ENCODE measurements around the gene RAB8A.
"Not testable (repeated sequence)": the region's sequence is repeated elsewhere in the genome, so short reads cannot be mapped to it uniquely, and the experiment has no call there.

Gene RAB8A

DNA sequence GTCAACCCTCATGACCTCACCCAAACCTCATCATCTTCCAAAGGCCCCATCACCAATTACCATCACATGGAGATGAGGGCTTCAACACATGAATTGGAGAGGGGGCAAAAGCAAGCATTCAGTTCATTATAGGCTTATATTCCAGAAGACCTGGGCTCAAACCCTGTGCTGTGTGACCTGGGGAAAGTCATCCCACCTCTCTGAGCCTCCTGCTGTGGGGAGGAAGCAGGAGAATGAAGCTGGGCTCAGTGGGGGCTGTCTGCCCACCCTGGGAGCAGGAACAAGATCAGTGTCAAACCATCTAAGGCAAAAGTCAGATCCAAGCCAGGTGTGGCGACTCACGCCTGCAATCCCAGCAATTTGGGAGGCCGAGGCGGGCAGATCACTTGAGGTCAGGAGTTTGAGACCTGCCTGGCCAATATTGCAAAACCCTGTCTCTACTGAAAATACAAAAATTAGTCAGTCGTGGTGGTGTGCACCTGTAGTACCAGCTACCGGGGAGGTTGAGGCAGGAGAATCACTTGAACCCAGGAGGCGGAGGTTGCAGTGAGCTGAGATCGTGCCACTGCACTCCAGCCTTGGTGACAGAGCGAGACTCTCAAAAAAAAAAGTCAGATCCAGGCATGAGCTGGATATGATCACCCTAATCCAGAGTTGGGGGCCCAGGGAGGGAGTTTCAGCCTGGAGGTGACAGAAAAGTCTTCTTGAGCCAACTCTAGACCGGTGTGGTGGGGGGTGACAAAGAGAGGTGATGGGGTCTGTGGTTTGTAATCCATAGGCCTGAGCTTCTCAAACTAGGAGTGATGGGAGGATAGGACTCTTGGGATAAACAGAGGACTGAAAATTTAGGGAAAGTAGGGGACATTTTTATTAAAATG is 37.0 kb upstream of the RAB8A start:
- DNase-seq = no peak
- H3K27me3 Mint-ChIP-seq = no peaks in the 10 kb centered on the region
- peaks cover 25 to 50% of the 10 kb centered on the region in 2 donors for H3K4me1 Mint-ChIP-seq
- no peak for ATAC-seq (replicated peaks)
- H3K4me3 Mint-ChIP-seq = peak overlapping the region; percentile 91 to 97
- no peaks in the 10 kb centered on the region for H3K9me3 Mint-ChIP-seq
- peak overlapping the region; percentile 99 for H3K27ac Mint-ChIP-seq
- peaks cover 22 to 25% of the 10 kb centered on the region in 2 donors for H3K36me3 Mint-ChIP-seq

DNA sequence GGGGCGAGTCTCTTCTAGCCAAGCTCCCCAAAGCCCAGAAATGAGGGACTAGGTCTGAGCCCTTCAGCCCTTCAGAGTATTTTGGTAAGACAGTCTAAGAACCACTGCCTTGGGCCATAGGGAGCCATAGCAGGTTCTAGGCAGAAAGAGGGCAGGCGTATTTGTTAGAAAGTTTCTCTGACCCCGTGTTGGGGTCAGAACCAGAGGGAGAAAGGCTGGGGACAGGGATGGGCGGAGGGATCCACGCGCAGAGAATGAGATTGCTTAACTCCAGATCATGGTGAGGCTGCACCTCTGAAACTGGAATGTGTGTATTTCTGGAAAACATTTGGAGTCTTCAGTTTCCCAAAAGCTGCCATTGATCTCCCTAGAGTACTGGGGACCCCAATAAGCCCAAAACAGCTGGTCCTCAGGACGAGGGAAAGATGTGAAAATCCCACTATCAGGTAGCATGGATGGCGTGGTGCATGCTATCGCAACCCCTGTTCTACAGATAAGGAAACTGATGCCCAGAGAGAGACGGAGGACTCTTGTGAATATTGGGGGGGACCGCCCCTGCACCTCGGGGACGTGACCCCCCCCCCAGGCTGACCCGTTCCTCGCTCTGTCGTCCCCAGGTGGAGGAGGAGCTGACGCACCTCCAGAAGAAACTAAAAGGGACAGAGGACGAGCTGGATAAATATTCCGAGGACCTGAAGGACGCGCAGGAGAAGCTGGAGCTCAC is 36.1 kb upstream of the RAB8A start:
- Mint-ChIP-seq H3K9me3 (no peaks in the 10 kb centered on the region), H3K27ac (peak overlapping the region; percentile 99), H3K4me3 (peak overlapping the region; percentile 91 to 97), H3K36me3 (peaks cover 27 to 31% of the 10 kb centered on the region in 2 donors), H3K27me3 (no peaks in the 10 kb centered on the region), H3K4me1 (peaks cover 28 to 59% of the 10 kb centered on the region in 2 donors)
- ATAC-seq (replicated peaks) = peak in 1 of 2 donors; percentile 2
- DNase-seq = no peak

DNA sequence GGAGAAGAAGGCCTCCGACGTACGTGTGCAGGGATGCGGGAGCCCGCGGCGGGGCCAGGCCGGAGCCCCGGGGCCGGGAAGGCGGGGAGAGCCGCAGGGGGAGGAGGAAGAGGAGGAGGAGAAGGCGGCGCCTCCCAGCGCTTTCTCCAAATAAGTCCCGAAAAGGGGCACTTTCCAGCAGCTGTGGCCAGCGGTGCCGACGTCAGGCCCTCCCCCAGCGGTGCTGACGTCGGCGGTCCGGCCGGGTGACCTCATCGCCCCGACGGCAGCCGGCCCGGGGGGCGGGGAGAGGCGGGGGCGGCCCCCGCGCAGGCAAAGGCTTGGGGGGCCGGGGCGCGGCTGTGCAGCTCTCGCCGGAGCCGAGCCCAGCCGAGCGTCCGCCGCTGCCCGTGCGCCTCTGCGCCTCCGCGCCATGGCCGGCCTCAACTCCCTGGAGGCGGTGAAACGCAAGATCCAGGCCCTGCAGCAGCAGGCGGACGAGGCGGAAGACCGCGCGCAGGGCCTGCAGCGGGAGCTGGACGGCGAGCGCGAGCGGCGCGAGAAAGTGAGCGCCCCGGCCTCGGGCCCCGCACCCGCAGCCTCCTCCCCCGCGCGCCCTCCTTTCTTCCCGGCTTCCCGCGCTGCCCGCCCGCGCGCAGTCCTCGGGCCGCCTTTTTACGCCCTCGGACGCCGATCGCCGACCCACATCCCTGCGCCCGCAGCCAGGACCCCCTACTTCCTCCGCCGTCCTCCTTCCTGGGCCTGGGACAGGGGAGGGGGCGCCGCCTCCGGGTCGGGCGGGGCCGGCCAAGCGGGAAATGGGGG is 35.3 kb upstream of the RAB8A start, which contains the start of gene TPM4:
Gene TPM4 (plus strand): TSS at position 342 of the 804 bp plus-strand sequence. CDS start 71 bp downstream, at position 413.
- Mint-ChIP-seq H3K27ac (peak within 1 kb of the TSS; percentile 99), H3K4me1 (peaks cover 29 to 67% of the 10 kb centered on the region in 2 donors), H3K4me3 (peak within 1 kb of the TSS; percentile 91 to 97), H3K27me3 (no peaks in the 10 kb centered on the region), H3K36me3 (peaks cover 33 to 38% of the 10 kb centered on the region in 2 donors), H3K9me3 (no peaks in the 10 kb centered on the region)
- ATAC-seq (replicated peaks) = peak; percentile 63 to 71
- DNase-seq = peak; percentile 86

- Mint-ChIP-seq H3K4me3 (peak overlapping the region; percentile 91 to 97), H3K27ac (peak overlapping the region; percentile 99), H3K27me3 (no peaks in the 10 kb centered on the region), H3K4me1 (peaks cover 34 to 74% of the 10 kb centered on the region in 2 donors), H3K9me3 (no peaks in the 10 kb centered on the region), H3K36me3 (peaks cover 40 to 44% of the 10 kb centered on the region in 2 donors)
- DNase-seq (peak; percentile 27), ATAC-seq (replicated peaks) (peak in 1 of 2 donors; percentile 5)
Observed at GRCh38 chr19:16076958-16077611, 34.6 kb upstream of the RAB8A start.

DNA sequence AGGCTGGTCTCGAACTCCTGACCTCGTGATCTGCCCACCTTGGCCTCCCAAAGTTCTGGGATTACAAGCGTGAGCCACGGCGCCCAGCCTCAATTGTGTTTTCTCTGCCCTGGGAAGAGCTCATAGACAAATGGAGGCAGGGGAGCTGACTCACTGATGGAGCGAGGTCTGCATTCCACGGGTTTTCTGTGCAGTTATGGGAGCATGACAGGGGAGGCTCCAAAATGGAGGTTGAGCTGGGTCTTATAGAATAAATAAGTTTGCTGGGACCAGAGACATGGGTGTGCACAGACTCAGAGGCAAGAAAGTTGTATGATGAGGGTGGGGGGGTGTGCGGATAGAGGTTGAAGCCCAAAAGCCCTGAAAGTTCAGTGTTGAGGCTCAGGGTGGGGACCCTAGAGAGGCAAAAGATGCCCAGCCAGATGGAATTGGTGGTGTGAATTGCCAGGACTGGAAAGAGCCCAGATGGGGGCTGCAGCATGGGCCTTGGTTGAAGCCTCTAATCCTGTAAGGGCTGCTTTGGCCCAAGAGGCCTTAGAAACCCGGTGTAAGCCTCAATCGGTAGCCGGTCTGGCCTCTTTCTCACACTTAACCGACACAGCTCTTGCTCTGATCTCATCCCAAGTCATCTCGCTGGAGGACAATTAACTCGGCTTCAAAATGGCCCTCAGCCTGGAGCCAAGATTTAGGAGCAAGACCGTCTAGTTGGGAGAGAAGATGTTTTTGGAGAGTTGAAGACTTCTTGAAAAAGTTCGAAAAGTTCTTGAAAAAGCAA is 33.5 kb upstream of the RAB8A start:
- H3K36me3 Mint-ChIP-seq = peaks cover 49 to 54% of the 10 kb centered on the region in 2 donors
- peak in 1 of 2 donors; percentile 4 for ATAC-seq (replicated peaks)
- H3K4me1 Mint-ChIP-seq = peaks cover 36 to 85% of the 10 kb centered on the region in 2 donors
- DNase-seq = peak; percentile 15
- H3K4me3 Mint-ChIP-seq = peak overlapping the region; percentile 91 to 97
- peak overlapping the region; percentile 99 for H3K27ac Mint-ChIP-seq
- no peaks in the 10 kb centered on the region for H3K9me3 Mint-ChIP-seq
- H3K27me3 Mint-ChIP-seq = no peaks in the 10 kb centered on the region

- H3K4me3 Mint-ChIP-seq = peak overlapping the region; percentile 91 to 97
- peaks cover 51 to 59% of the 10 kb centered on the region in 2 donors for H3K36me3 Mint-ChIP-seq
- H3K9me3 Mint-ChIP-seq = no peaks in the 10 kb centered on the region
- peak; percentile 66 to 68 for ATAC-seq (replicated peaks)
- H3K4me1 Mint-ChIP-seq = peaks cover 35 to 87% of the 10 kb centered on the region in 2 donors
- peak overlapping the region; percentile 99 for H3K27ac Mint-ChIP-seq
- H3K27me3 Mint-ChIP-seq = no peaks in the 10 kb centered on the region
- peak; percentile 67 for DNase-seq
Observed at GRCh38 chr19:16078759-16079707, 32.7 kb upstream of the RAB8A start.

DNA sequence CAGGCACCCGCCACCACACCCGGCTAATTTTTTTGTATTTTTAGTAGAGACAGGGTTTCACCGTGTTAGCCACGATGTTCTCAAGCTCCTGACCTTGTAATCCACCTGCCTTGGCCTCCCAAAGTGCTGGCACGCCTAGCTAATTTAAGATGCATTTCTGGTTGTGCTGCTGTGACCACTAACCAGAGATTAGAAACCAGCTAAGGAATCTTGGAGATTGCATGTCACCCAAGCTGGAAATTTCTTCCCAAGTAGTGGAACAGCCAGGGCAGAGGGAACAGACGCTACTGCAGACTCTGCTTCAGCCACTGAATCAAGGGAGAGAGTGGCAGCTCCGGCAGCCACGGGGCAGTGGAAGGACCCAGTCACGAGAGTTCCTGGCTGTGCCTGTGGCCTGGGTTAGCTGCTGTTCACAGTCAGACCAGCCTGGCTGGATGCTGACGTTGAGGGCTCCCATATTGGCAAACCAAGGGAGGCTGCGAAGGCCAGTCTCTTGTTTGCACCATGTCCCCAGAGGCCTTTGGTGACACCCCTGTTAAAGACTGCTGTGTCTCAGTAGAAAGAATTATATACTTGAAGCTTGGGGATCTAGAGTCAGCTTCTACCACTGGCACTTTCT is 27.5 kb upstream of the RAB8A start:
- H3K36me3 Mint-ChIP-seq = peaks cover 68 to 81% of the 10 kb centered on the region in 2 donors

DNA sequence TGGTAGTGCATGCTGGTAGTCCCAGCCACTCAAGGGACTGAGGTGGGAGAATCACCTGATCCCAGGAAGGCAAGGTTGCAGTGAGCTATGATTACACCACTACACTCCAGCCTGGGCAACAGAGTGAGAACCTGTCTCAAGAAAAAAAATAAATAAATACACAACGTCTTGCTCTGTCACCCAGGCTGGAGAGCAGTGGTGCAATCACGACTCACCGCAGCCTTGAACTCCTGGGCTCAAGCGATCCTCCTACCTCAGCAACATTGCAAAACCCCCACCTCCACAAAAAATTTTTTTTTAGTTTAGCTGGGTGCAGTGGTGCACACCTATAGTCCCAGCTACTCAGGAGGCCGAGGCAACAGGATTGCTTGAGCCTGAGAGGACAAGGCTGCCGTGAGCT is 26.6 kb upstream of the RAB8A start:
- DNase-seq = no peak
- no peak for ATAC-seq (replicated peaks)
- Mint-ChIP-seq H3K27me3 (no peaks in the 10 kb centered on the region), H3K36me3 (peaks cover 69 to 80% of the 10 kb centered on the region in 2 donors), H3K4me1 (peaks cover 31 to 68% of the 10 kb centered on the region in 2 donors), H3K9me3 (no peaks in the 10 kb centered on the region), H3K27ac (peak overlapping the region; percentile 93), H3K4me3 (peak overlapping the region; percentile 78)

More for the DNA sequence above, 27.5 kb upstream of the RAB8A start:
- peak overlapping the region in 1 of 2 donors; percentile 39 for H3K4me3 Mint-ChIP-seq
- H3K27ac Mint-ChIP-seq = peak overlapping the region; percentile 85
- no peak for DNase-seq
- no peaks in the 10 kb centered on the region for H3K9me3 Mint-ChIP-seq
- peaks cover 37 to 77% of the 10 kb centered on the region in 2 donors for H3K4me1 Mint-ChIP-seq
- no peak for ATAC-seq (replicated peaks)
- H3K27me3 Mint-ChIP-seq = no peaks in the 10 kb centered on the region

DNA sequence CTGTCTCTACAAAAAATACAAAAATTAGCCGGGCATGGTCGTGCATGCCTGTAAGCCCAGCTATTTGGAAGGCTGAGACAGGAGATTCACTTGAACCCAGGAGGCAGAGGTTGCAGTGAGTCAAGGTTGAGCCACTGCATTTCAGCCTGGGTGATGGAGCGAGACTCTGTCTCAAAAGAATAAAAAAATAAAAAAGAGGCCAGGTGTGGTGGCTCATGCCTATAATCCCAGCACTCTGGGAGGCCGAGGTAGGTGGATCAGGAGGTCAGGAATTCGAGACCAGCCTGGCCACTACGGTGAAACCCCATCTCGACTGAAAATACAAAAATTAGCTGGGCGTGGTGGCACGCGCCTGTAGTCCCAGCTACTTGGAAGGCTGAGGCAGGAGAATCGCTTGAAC is 24.3 kb upstream of the RAB8A start:
- not testable (repeated sequence) for DNase-seq; H3K4me3 Mint-ChIP-seq; H3K9me3 Mint-ChIP-seq; H3K27me3 Mint-ChIP-seq; ATAC-seq (replicated peaks)
- peaks cover 25 to 50% of the 10 kb centered on the region in 2 donors for H3K4me1 Mint-ChIP-seq
- peaks cover 63 to 75% of the 10 kb centered on the region in 2 donors for H3K36me3 Mint-ChIP-seq
- H3K27ac Mint-ChIP-seq = peak overlapping the region; percentile 42

GRCh38 chr19:16087940-16088339 is 23.7 kb upstream of the RAB8A start:
- H3K4me3 Mint-ChIP-seq = no peak overlapping the region
- no peak overlapping the region for H3K27ac Mint-ChIP-seq
- ATAC-seq (replicated peaks) (no peak), DNase-seq (no peak)
- H3K36me3 Mint-ChIP-seq = peaks cover 63 to 75% of the 10 kb centered on the region in 2 donors
- H3K9me3 Mint-ChIP-seq = no peaks in the 10 kb centered on the region
- H3K27me3 Mint-ChIP-seq = no peaks in the 10 kb centered on the region
- H3K4me1 Mint-ChIP-seq = peaks cover 26 to 50% of the 10 kb centered on the region in 2 donors

DNA sequence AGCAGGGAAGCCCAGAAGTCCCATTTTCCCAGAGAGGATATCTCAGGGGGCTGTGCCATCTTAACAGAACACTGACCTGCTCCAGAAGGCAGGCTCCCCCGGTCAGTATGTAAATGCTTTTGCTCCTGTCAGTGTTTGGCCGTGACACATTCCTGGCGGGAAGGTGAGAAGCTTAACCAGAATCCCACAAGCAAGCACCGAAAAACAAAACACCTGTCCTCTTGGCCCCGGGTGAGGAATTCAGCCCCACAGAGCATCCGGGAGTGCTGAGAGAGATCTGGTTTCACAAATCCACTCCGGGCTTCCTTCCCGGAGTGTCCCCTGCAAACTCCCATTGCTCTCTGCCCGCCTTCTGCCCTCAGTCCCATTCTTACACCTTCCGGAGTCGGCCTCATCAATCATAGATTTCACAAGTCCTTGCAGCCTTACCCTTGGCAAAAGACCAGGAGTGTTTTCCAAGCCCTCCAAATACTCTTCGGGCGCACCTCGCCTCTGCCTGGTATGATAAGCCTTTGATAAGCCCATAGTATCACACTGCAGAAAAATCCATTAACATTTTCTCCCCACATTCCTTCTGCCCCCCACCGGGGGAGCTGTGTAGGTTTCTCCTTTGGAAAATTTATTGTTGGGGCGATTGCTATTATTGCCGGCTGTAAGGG is 23.2 kb upstream of the RAB8A start:
- H3K36me3 Mint-ChIP-seq = peaks cover 65 to 75% of the 10 kb centered on the region in 2 donors
- DNase-seq = no peak
- H3K27ac Mint-ChIP-seq = peak overlapping the region; percentile 47
- H3K27me3 Mint-ChIP-seq = no peaks in the 10 kb centered on the region
- no peak for ATAC-seq (replicated peaks)
- no peak overlapping the region for H3K4me3 Mint-ChIP-seq
- no peaks in the 10 kb centered on the region for H3K9me3 Mint-ChIP-seq
- peaks cover 27 to 50% of the 10 kb centered on the region in 2 donors for H3K4me1 Mint-ChIP-seq
